ENCODE measurements around the gene GLI1. TPM values are rescaled to one million over a fixed set of nuclear protein-coding genes. Genes with fewer than 3 reads are reported as not detected.

Gene GLI1
- total and polyA plus RNA-seq, 2 of the 13 experiments (the other 11 are each of a cell fraction or from before 2014, with no cell fraction given), result 0.09 to 0.20 TPM

DNA sequence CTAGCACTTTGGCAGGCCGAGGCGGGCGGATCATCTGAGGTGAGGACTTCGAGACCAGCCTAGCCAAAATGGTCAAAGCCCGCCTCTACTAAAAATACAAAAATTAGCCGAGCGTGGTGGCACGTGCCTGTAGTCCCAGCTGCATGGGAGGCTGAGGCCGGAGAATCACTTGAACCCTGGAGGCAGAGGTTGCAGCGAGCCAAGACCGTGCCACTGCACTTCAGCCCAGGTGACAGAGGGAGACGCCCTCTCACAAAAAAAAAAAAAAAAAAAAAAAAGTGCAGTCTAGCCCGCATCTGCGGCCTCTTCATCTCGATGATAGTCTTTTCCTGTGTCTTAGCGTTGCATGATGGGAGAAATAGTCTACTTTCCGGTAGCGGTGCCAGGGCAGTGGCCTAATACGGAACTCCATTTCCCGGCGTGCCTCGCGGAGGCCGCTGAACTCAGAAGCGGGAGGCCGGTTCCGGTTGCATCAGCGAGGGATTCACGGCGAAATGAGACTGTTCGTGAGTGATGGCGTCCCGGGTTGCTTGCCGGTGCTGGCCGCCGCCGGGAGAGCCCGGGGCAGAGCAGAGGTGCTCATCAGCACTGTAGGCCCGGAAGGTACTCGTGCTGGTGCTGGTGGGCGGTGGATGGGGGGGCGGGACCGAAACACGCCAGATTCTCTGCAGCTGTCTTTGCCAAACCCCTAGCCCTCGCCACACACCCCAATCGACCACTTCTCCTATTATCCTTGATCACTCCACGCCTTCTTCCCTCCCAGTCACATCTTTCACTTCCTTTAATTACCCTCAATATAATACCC lies 28.2 kb downstream of the GLI1 start, which contains the start of gene MARS1 (continued):
- TF ChIP-seq, protein P1, sequence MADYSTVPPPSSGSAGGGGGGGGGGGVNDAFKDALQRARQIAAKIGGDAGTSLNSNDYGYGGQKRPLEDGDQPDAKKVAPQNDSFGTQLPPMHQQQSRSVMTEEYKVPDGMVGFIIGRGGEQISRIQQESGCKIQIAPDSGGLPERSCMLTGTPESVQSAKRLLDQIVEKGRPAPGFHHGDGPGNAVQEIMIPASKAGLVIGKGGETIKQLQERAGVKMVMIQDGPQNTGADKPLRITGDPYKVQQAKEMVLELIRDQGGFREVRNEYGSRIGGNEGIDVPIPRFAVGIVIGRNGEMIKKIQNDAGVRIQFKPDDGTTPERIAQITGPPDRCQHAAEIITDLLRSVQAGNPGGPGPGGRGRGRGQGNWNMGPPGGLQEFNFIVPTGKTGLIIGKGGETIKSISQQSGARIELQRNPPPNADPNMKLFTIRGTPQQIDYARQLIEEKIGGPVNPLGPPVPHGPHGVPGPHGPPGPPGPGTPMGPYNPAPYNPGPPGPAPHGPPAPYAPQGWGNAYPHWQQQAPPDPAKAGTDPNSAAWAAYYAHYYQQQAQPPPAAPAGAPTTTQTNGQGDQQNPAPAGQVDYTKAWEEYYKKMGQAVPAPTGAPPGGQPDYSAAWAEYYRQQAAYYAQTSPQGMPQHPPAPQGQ (CRISPR knock-in tag; IDR thresholded peaks at IDR 0.05; ENCODE audit: borderline replicate concordance), result no peak
- no peak for TF ChIP-seq REL (CRISPR knock-in tag; conservative IDR thresholded peaks at IDR 0.05)
- TF ChIP-seq ZNF232 (CRISPR knock-in tag; IDR thresholded peaks at IDR 0.05; ENCODE audit: borderline replicate concordance), result no peak
- no peak for TF ChIP-seq ZFAT (CRISPR knock-in tag; conservative IDR thresholded peaks at IDR 0.05)
- TF ChIP-seq ZNF263 (CRISPR knock-in tag; IDR thresholded peaks at IDR 0.05), result no peak
- TF ChIP-seq, protein P2, sequence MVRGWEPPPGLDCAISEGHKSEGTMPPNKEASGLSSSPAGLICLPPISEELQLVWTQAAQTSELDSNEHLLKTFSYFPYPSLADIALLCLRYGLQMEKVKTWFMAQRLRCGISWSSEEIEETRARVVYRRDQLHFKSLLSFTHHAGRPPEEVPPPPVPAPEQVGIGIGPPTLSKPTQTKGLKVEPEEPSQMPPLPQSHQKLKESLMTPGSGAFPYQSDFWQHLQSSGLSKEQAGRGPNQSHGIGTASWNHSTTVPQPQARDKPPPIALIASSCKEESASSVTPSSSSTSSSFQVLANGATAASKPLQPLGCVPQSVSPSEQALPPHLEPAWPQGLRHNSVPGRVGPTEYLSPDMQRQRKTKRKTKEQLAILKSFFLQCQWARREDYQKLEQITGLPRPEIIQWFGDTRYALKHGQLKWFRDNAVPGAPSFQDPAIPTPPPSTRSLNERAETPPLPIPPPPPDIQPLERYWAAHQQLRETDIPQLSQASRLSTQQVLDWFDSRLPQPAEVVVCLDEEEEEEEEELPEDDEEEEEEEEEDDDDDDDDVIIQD (CRISPR knock-in tag; IDR thresholded peaks at IDR 0.05; ENCODE audit: low read depth), result no peak
- no peak for TF ChIP-seq NCOA5 (CRISPR knock-in tag; IDR thresholded peaks at IDR 0.05)
- TF ChIP-seq, protein P3, sequence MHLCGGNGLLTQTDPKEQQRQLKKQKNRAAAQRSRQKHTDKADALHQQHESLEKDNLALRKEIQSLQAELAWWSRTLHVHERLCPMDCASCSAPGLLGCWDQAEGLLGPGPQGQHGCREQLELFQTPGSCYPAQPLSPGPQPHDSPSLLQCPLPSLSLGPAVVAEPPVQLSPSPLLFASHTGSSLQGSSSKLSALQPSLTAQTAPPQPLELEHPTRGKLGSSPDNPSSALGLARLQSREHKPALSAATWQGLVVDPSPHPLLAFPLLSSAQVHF (CRISPR knock-in tag; IDR thresholded peaks at IDR 0.05), result no peak
- TF ChIP-seq, protein P4, sequence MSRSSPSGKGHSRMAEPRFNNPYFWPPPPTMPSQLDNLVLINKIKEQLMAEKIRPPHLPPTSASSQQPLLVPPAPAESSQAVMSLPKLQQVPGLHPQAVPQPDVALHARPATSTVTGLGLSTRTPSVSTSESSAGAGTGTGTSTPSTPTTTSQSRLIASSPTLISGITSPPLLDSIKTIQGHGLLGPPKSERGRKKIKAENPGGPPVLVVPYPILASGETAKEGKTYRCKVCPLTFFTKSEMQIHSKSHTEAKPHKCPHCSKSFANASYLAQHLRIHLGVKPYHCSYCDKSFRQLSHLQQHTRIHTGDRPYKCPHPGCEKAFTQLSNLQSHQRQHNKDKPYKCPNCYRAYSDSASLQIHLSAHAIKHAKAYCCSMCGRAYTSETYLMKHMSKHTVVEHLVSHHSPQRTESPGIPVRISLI (CRISPR knock-in tag; IDR thresholded peaks at IDR 0.05; ENCODE audit: borderline replicate concordance), result peak; percentile 100
- TF ChIP-seq CHD2 (IDR thresholded peaks at IDR 0.05; ENCODE audit: low read depth, low read length), result no peak
- TF ChIP-seq, protein P5, sequence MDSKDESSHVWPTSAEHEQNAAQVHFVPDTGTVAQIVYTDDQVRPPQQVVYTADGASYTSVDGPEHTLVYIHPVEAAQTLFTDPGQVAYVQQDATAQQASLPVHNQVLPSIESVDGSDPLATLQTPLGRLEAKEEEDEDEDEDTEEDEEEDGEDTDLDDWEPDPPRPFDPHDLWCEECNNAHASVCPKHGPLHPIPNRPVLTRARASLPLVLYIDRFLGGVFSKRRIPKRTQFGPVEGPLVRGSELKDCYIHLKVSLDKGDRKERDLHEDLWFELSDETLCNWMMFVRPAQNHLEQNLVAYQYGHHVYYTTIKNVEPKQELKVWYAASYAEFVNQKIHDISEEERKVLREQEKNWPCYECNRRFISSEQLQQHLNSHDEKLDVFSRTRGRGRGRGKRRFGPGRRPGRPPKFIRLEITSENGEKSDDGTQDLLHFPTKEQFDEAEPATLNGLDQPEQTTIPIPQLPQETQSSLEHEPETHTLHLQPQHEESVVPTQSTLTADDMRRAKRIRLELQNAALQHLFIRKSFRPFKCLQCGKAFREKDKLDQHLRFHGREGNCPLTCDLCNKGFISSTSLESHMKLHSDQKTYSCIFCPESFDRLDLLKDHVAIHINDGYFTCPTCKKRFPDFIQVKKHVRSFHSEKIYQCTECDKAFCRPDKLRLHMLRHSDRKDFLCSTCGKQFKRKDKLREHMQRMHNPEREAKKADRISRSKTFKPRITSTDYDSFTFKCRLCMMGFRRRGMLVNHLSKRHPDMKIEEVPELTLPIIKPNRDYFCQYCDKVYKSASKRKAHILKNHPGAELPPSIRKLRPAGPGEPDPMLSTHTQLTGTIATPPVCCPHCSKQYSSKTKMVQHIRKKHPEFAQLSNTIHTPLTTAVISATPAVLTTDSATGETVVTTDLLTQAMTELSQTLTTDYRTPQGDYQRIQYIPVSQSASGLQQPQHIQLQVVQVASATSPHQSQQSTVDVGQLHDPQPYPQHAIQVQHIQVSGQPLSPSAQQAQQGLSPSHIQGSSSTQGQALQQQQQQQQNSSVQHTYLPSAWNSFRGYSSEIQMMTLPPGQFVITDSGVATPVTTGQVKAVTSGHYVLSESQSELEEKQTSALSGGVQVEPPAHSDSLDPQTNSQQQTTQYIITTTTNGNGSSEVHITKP (CRISPR knock-in tag; IDR thresholded peaks at IDR 0.05; ENCODE audit: low read depth), result peak; percentile 46; the same call in 1 of the 2 replicates
- TF ChIP-seq ZNF563 (CRISPR knock-in tag; IDR thresholded peaks at IDR 0.05), result no peak
- TF ChIP-seq ZNF746 (CRISPR knock-in tag; IDR thresholded peaks at IDR 0.05), result no peak
- no peak for TF ChIP-seq CENPT (CRISPR knock-in tag; IDR thresholded peaks at IDR 0.05; ENCODE audit: low read depth)
- TF ChIP-seq, protein P6, sequence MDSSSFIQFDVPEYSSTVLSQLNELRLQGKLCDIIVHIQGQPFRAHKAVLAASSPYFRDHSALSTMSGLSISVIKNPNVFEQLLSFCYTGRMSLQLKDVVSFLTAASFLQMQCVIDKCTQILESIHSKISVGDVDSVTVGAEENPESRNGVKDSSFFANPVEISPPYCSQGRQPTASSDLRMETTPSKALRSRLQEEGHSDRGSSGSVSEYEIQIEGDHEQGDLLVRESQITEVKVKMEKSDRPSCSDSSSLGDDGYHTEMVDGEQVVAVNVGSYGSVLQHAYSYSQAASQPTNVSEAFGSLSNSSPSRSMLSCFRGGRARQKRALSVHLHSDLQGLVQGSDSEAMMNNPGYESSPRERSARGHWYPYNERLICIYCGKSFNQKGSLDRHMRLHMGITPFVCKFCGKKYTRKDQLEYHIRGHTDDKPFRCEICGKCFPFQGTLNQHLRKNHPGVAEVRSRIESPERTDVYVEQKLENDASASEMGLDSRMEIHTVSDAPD (CRISPR knock-in tag; IDR thresholded peaks at IDR 0.05), result no peak
- no peak for TF ChIP-seq IKZF4 (CRISPR knock-in tag; IDR thresholded peaks at IDR 0.05; ENCODE audit: borderline replicate concordance, low read depth, not compliant biosample characterization)
- TF ChIP-seq TAF15 (IDR thresholded peaks at IDR 0.05; ENCODE audit: low read depth, low read length, poor library complexity, severe bottlenecking), result no peak
- peak; percentile 73; the same call in 1 of the 2 replicates for TF ChIP-seq DNMT3B (CRISPR knock-in tag; conservative IDR thresholded peaks at IDR 0.05)

Data from HepG2 (cell line).